HCT116 (cell line): ENCODE measurements around the gene ACADSB. TPM values are rescaled to one million over a fixed set of nuclear protein-coding genes. Genes with fewer than 3 reads are reported as not detected.

Experiments used
- ATAC-seq: fragments of 200-7000 bp; cut with Tn5 transposase; 2 replicates; pipeline ENCODE4 v1.9.1; 2020; ENCODE audit warnings: mild to moderate bottlenecking, moderate library complexity
- BruUV-seq: library from RNA; stranded (reverse); fragments of 400-500 nt; replicated peaks from 2 replicates; lab custom pipeline; 2021; lab: Mats Ljungman, UMichigan
- CTCF ChIA-PET: fragments of 300-600 bp; sonication (Branson Sonifier 250); formaldehyde crosslinking; loops from one replicate; lab custom pipeline; 2021; ENCODE audit warnings: antibody characterized with exemption; lab: Charles Lee
- POLR2A ChIA-PET: fragments of 300-600, 350-600 bp; sonication (Branson Sonifier 250); formaldehyde crosslinking; loops from one replicate; lab custom pipeline; 2021; ENCODE audit warnings: antibody characterized with exemption; lab: Charles Lee
- RAD21 ChIA-PET, 2 experiments: fragments of 300-600 bp; sonication (Branson Sonifier 250); formaldehyde crosslinking; loops; one replicate each; lab custom pipeline; 2023; ENCODE audit warnings: low total read pairs in 2 of 2; ENCODE audit not compliant: uncharacterized antibody in 2 of 2, unreplicated experiment in 2 of 2, low non-redundant PET in 1 of 2; lab: Charles Lee
- DNase-seq: peaks from one replicate; pipeline ENCODE4 v3.0.0-alpha.2; 2010; ENCODE audit warnings: low read depth, low spot score
- H2AFZ ChIP-seq: fragments of 200-600 bp; shearing (Covaris generic), sonication (generic); 2 replicates; pipeline ENCODE4 v1.6.1; 2017; ENCODE audit warnings: low read depth, mixed run types, mixed read lengths, antibody characterized with exemption, low read length; ENCODE audit not compliant: poor library complexity, severe bottlenecking
- H3K27ac ChIP-seq: 2 replicates; pipeline ENCODE4 v1.5.1; 2012; ENCODE audit warnings: low read depth, low read length
- H3K27me3 ChIP-seq: fragments of 200-600 bp; sonication (generic); 2 replicates; pipeline ENCODE4 v1.6.1; 2016; ENCODE audit warnings: mixed run types, low read length, mixed read lengths; ENCODE audit not compliant: insufficient read depth
- H3K36me3 ChIP-seq, 2 experiments: fragments of 200-500 bp in 1 of 2; fragments of 200-600 bp in 1 of 2; sonication (Bioruptor generic) in 1 of 2; sonication (generic) in 1 of 2; 2 replicates each; pipeline versions ENCODE4 v1.5.1 to v1.6.1; 2014 to 2016; ENCODE audit warnings: low read length in 2 of 2, inconsistent platforms in 1 of 2, mixed read lengths in 1 of 2, mixed run types in 1 of 2; ENCODE audit not compliant: insufficient read depth in 2 of 2, control insufficient read depth in 1 of 2
- H3K4me1 ChIP-seq, 2 experiments: fragments of 200-600 bp in 1 of 2; sonication (generic) in 1 of 2; 2 replicates each; pipeline versions ENCODE4 v1.5.1 to v1.6.1; 2012 to 2017; ENCODE audit warnings: low read length in 2 of 2, inconsistent platforms in 1 of 2, mild to moderate bottlenecking in 1 of 2, mixed read lengths in 1 of 2, mixed run types in 1 of 2, moderate library complexity in 1 of 2; ENCODE audit not compliant: insufficient read depth in 2 of 2, control insufficient read depth in 1 of 2
- H3K4me2 ChIP-seq: fragments of 200-600 bp; sonication (generic); 2 replicates; pipeline ENCODE4 v1.6.1; 2017; ENCODE audit warnings: mixed run types, low read length, mixed read lengths
- H3K4me3 ChIP-seq, 2 experiments: fragments of 200-600 bp in 1 of 2; sonication (generic) in 1 of 2; replicated peaks in 1 of 2; 2 replicates each; pipeline ENCODE4 v1.5.1; 2011 to 2016; ENCODE audit warnings: low read length in 2 of 2, control low read depth in 1 of 2, low read depth in 1 of 2, mild to moderate bottlenecking in 1 of 2, mixed read lengths in 1 of 2, mixed run types in 1 of 2
- H3K79me2 ChIP-seq: fragments of 200-600 bp; sonication (generic); 2 replicates; pipeline ENCODE4 v1.6.1; 2017; ENCODE audit warnings: mild to moderate bottlenecking, mixed run types, low read length, moderate library complexity, mixed read lengths; ENCODE audit not compliant: insufficient read depth
- H3K9ac ChIP-seq: fragments of 200-600 bp; sonication (generic); 2 replicates; pipeline ENCODE4 v1.6.1; 2016; ENCODE audit warnings: low read length, mixed read lengths
- H3K9me2 ChIP-seq: fragments of 200-600 bp; sonication (generic), shearing (Covaris generic); 2 replicates; pipeline ENCODE4 v1.6.1; 2017; ENCODE audit warnings: mixed run types, mild to moderate bottlenecking, moderate library complexity; ENCODE audit not compliant: insufficient read depth
- H3K9me3 ChIP-seq, 2 experiments: fragments of 200-500 bp in 1 of 2; fragments of 200-600 bp in 1 of 2; sonication (Bioruptor generic) in 1 of 2; sonication (generic) in 1 of 2; 2 replicates each; pipeline ENCODE4 v1.6.1; 2014 to 2017; ENCODE audit warnings: low read length in 2 of 2, mixed read lengths in 2 of 2, inconsistent platforms in 1 of 2, low read depth in 1 of 2, mild to moderate bottlenecking in 1 of 2, mixed run types in 1 of 2, moderate library complexity in 1 of 2; ENCODE audit not compliant: control insufficient read depth in 1 of 2, insufficient read depth in 1 of 2
- H4K20me1 ChIP-seq: fragments of 200-600 bp; sonication (generic), shearing (Covaris generic); 2 replicates; pipeline ENCODE4 v1.6.1; 2017; ENCODE audit warnings: mixed run types, mild to moderate bottlenecking, moderate library complexity; ENCODE audit not compliant: insufficient read depth
- ATF3 ChIP-seq: IDR thresholded peaks from 2 replicates; pipeline ENCODE4 v1.6.1; 2012
- CBX3 ChIP-seq: IDR thresholded peaks from 2 replicates; pipeline ENCODE4 v1.6.1; 2012; ENCODE audit warnings: low read depth
- CEBPB ChIP-seq: IDR thresholded peaks from 2 replicates; pipeline ENCODE4 v1.6.1; 2012; ENCODE audit warnings: low read depth
- CTCF ChIP-seq, 3 experiments: fragments of 200-600 bp in 1 of 3; sonication (generic) in 1 of 3; IDR thresholded peaks in 2 of 3; conservative IDR thresholded peaks in 1 of 3; 2 replicates each; pipeline ENCODE4 v1.5.1; 2012 to 2017; ENCODE audit warnings: low read depth in 2 of 3, low read length in 2 of 3, antibody characterized with exemption in 1 of 3, borderline replicate concordance in 1 of 3, control low read depth in 1 of 3, mild to moderate bottlenecking in 1 of 3, mixed read lengths in 1 of 3, mixed run types in 1 of 3, moderate library complexity in 1 of 3; ENCODE audit not compliant: insufficient read depth in 1 of 3
- EGR1 ChIP-seq: IDR thresholded peaks from 2 replicates; pipeline ENCODE4 v1.6.1; 2012; ENCODE audit warnings: low read depth
- EZH2 ChIP-seq: fragments of 200-600 bp; sonication (generic); IDR thresholded peaks from 2 replicates; pipeline ENCODE4 v1.6.1; 2017; ENCODE audit warnings: antibody characterized with exemption, mixed run types
- EZH2phosphoT487 ChIP-seq: fragments of 200-600 bp; IDR thresholded peaks from 2 replicates; pipeline ENCODE4 v1.6.1; 2018; ENCODE audit warnings: antibody characterized with exemption, borderline replicate concordance
- FOSL1 ChIP-seq: IDR thresholded peaks from 2 replicates; pipeline ENCODE4 v1.6.1; 2012; ENCODE audit warnings: low read depth
- JUND ChIP-seq: IDR thresholded peaks from 2 replicates; pipeline ENCODE4 v1.6.1; 2012
- SIN3A ChIP-seq: IDR thresholded peaks from 2 replicates; pipeline ENCODE4 v1.6.1; 2012; ENCODE audit warnings: low read depth
- TCF7L2 ChIP-seq: IDR thresholded peaks from 2 replicates; pipeline ENCODE4 v1.7.0; 2011; ENCODE audit warnings: borderline replicate concordance, inconsistent platforms; ENCODE audit not compliant: insufficient read depth, insufficient read length; ENCODE audit errors: extremely low read depth
- YY1 ChIP-seq: IDR thresholded peaks from 2 replicates; pipeline ENCODE4 v1.6.1; 2011; ENCODE audit warnings: low read length, low read depth, moderate library complexity, mild to moderate bottlenecking; ENCODE audit not compliant: insufficient replicate concordance; ENCODE audit errors: extremely low read depth
- ZFX ChIP-seq: fragments of 450-650 bp; IDR thresholded peaks from 2 replicates; pipeline ENCODE4 v1.6.1; 2017
- ZNF274 ChIP-seq: fragments of 200-500 bp; sonication (Bioruptor generic); IDR thresholded peaks from 2 replicates; pipeline ENCODE4 v1.6.1; 2014; ENCODE audit warnings: mild to moderate bottlenecking, low read depth, low read length, inconsistent platforms
- intact Hi-C: fragments of 100-400 bp; cut with micrococcal nuclease; formaldehyde crosslinking; loops from 2 replicates; pipeline ENCODE4 v1.10.0; 2022
- total RNA-seq: library from RNA; stranded (reverse); gene quantifications from one replicate; pipeline ENCODE4 v1.2.1, GENCODE V29; 2021; ENCODE audit not compliant: unreplicated experiment

The ACADSB gene
- total RNA-seq, 1 experiment from 2014 or later, result 33.3 TPM

- Histone ChIP-seq H3K27me3 (no peaks in the 10 kb centered on the region), H2AFZ (no peak overlapping the region), H3K79me2 (peaks cover 11% of the 10 kb centered on the region), H3K4me2 (no peak overlapping the region), H3K36me3 (peaks cover 11 to 21% of the 10 kb centered on the region in 2 experiments; a peak in 3 of 4 replicates), H3K9me3 (no peaks in the 10 kb centered on the region), H4K20me1 (no peaks in the 10 kb centered on the region), H3K9ac (no peak overlapping the region), H3K4me3 (no peak overlapping the region), H3K4me1 (no peaks in the 10 kb centered on the region), H3K27ac (no peak overlapping the region), H3K9me2 (no peaks in the 10 kb centered on the region)
- ChIA-PET POLR2A (no interaction called here), CTCF (no interaction called here), RAD21 (no interaction called here)
- no TSS peak for BruUV-seq
- DNase-seq, result no peak
- intact Hi-C loops, result no loop called here
- TF ChIP-seq SIN3A, result no peak
- no peak for TF ChIP-seq ZFX
- TF ChIP-seq EZH2phosphoT487, result no peak
- TF ChIP-seq ZNF274, result no peak
- no peak for TF ChIP-seq ATF3
- no peak for TF ChIP-seq YY1
- TF ChIP-seq CBX3, result no peak
- TF ChIP-seq EGR1, result no peak
- no peak for TF ChIP-seq CTCF (IDR thresholded peaks at IDR 0.05 in 2 of 3, conservative IDR thresholded peaks at IDR 0.05 in 1 of 3; ENCODE audit: borderline replicate concordance in 1 of 3, insufficient read depth in 1 of 3, low read depth in 2 of 3, low read length in 2 of 3)
- TF ChIP-seq FOSL1, result no peak
- TF ChIP-seq EZH2, result no peak
- TF ChIP-seq JUND, result no peak
- TF ChIP-seq TCF7L2, result no peak
- no peak for TF ChIP-seq CEBPB
- ATAC-seq, result no peak
Measured at GRCh38 chr10:122993797-122994336, 14.9 kb upstream of the ACADSB start.
